Breast epithelium (tissue), 4 donors: Measurements from ENCODE around the gene SNAP47. TPM values are rescaled to one million over a fixed set of nuclear protein-coding genes. Genes with fewer than 3 reads are reported as not detected.
A peak's percentile ranks its signal among the peaks of the same experiment; 100 is the strongest.

ENCODE experiments used
- DNase-seq, 2 donors: peaks; one replicate each; pipeline ENCODE4 v3.0.0-alpha.2; 2019; ENCODE audit warnings: low spot score in 2 of 2
- H3K27ac ChIP-seq, 2 donors: fragments of 200-600 bp; sonication (generic) in 1 of 2; one replicate each; pipeline ENCODE4 v1.5.1; 2016 to 2019; ENCODE audit warnings: mild to moderate bottlenecking in 1 of 2
- H3K27me3 ChIP-seq, 2 donors: fragments of 200-600 bp; sonication (generic) in 1 of 2; one replicate each; pipeline versions ENCODE4 v1.5.1 to v1.6.0; 2017 to 2019; ENCODE audit warnings: control low read depth in 1 of 2, mild to moderate bottlenecking in 1 of 2
- H3K36me3 ChIP-seq: fragments of 200-600 bp; one replicate; pipeline ENCODE4 v1.5.1; 2019
- H3K4me1 ChIP-seq, 2 donors: fragments of 200-600 bp; sonication (generic); one replicate each; pipeline ENCODE4 v1.5.1; 2016 to 2019; ENCODE audit warnings: control low read depth in 1 of 2
- H3K4me3 ChIP-seq, 3 donors: fragments of 200-600 bp; sonication (generic); 1 replicate in 2 of 3; 2 replicates in 1 of 3; pipeline ENCODE4 v1.5.1; 2016 to 2019; ENCODE audit warnings: mild to moderate bottlenecking in 3 of 3, moderate library complexity in 2 of 3
- H3K9me3 ChIP-seq, 2 donors: fragments of 200-600 bp; sonication (generic) in 1 of 2; one replicate each; pipeline ENCODE4 v1.5.1; 2016 to 2019; ENCODE audit warnings: control low read depth in 1 of 2
- POLR2A ChIP-seq: fragments of 450-650 bp; IDR thresholded peaks from one replicate; pipeline ENCODE4 v1.6.1; 2016; ENCODE audit warnings: antibody characterized with exemption, mild to moderate bottlenecking, moderate library complexity
- POLR2AphosphoS5 ChIP-seq, 3 donors: sonication (generic); formaldehyde crosslinking; IDR thresholded peaks; one replicate each; pipeline ENCODE4 v1.6.1; 2017; ENCODE audit warnings: antibody characterized with exemption in 3 of 3
- intact Hi-C: fragments of 100-400 bp; cut with DNase I; formaldehyde crosslinking; loops from one replicate; pipeline ENCODE4 v1.15.1; 2023; ENCODE audit warnings: low total_unique reads
- total RNA-seq, 3 donors: library from RNA; depleted of rRNA; stranded (reverse); fragments of >200 nt; gene quantifications; one replicate each; pipeline ENCODE4 v1.1.0, GENCODE V29; 2016
- TF ChIP-seq, protein P1 (sequence below), 3 donors: fragments of 450-650 bp; IDR thresholded peaks; one replicate each; pipeline ENCODE4 v1.5.1; 2016 to 2017; ENCODE audit warnings: antibody characterized with exemption in 3 of 3, mild to moderate bottlenecking in 3 of 3, moderate library complexity in 3 of 3

SNAP47 gene
- total RNA-seq, 3 donors from 2014 or later: 28.3 to 60.3 (median 52.1) TPM

- TF ChIP-seq POLR2A (no peak), POLR2AphosphoS5 (IDR thresholded peaks at IDR 0.05) (no peak)
- TF ChIP-seq, protein P1, sequence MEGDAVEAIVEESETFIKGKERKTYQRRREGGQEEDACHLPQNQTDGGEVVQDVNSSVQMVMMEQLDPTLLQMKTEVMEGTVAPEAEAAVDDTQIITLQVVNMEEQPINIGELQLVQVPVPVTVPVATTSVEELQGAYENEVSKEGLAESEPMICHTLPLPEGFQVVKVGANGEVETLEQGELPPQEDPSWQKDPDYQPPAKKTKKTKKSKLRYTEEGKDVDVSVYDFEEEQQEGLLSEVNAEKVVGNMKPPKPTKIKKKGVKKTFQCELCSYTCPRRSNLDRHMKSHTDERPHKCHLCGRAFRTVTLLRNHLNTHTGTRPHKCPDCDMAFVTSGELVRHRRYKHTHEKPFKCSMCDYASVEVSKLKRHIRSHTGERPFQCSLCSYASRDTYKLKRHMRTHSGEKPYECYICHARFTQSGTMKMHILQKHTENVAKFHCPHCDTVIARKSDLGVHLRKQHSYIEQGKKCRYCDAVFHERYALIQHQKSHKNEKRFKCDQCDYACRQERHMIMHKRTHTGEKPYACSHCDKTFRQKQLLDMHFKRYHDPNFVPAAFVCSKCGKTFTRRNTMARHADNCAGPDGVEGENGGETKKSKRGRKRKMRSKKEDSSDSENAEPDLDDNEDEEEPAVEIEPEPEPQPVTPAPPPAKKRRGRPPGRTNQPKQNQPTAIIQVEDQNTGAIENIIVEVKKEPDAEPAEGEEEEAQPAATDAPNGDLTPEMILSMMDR (IDR thresholded peaks at IDR 0.05): no peak
- H3K4me1 ChIP-seq: peaks cover 0 to 3% of the 10 kb centered on the region in 2 donors
- H3K9me3 ChIP-seq: no peaks in the 10 kb centered on the region
- H3K27me3 ChIP-seq: no peaks in the 10 kb centered on the region
- intact Hi-C loops: no loop called here
- DNase-seq: peak in 1 of 2 donors; percentile 27
- H3K4me3 ChIP-seq: no peak overlapping the region
- H3K27ac ChIP-seq: no peak overlapping the region
- no peaks in the 10 kb centered on the region for H3K36me3 ChIP-seq
These were observed 5.2 kb downstream of the SNAP47 start for GRCh38 chr1:227740401-227740960.

GRCh38 chr1:227741166-227741870, 6.1 kb downstream of the SNAP47 start:
- Histone ChIP-seq H3K4me1 (no peaks in the 10 kb centered on the region), H3K27ac (peak overlapping the region in 1 of 2 donors; percentile 38), H3K27me3 (no peaks in the 10 kb centered on the region), H3K36me3 (no peaks in the 10 kb centered on the region), H3K4me3 (no peak overlapping the region), H3K9me3 (no peaks in the 10 kb centered on the region)
- intact Hi-C loops: no loop called here
- peak in 1 of 2 donors; percentile 36 for DNase-seq
- no peak for TF ChIP-seq POLR2AphosphoS5 (IDR thresholded peaks at IDR 0.05)
- TF ChIP-seq, protein P1 (IDR thresholded peaks at IDR 0.05): no peak
- TF ChIP-seq POLR2A: no peak

DNA sequence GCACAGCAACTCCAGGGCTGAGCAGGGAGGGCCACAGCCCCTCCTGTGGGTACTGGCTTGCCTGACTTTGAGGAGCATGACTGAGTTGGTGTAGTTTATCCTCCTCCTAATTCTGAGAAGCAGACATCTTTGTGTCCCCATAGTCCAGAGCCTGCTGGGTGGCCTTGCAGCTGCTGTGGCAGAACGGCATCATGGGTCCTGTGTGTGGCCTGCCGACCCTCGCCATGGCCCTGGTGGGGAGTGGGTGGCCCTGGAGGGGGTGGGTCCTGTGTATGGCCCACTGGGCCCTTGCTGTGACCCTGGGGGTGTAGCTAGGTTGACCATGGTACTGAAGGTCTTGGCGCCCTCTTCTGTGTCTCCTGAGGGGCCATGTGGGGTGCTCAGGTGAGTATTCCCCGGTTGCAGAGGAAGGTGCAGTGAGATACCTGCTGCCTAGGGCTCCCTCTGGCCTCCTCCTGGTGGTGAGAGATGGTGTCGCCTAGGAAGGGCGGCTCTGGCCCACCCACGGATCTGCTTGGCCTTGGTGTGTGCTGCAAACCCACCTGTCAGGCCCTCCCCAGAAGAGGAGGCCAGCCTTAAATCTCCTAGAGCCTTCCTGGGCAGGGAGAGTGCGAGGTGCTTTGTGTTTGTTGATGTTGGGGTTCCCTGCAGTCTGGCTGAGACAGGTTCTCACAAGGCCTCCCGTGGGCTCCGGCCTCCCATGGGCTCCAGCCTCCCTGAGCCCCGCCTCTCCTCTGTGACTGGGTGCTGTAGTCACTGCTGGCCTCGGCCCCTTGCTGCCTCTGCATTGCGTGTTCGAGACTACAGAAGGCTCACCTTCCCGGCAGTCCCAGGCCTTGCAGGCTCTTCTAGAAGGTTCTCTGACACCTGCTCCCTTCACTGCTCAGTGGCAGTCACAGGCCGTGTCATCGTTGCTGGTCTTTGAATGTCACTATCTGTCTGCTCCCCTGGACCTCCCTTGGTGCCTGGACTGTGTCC, 7.8 kb downstream of the SNAP47 start:
- H3K27ac ChIP-seq: no peak overlapping the region
- intact Hi-C loops: no loop called here

GRCh38 chr1:227744668-227745067, 9.4 kb downstream of the SNAP47 start:
- Histone ChIP-seq H3K27ac (peak overlapping the region; percentile 36 to 72), H3K9me3 (no peaks in the 10 kb centered on the region), H3K27me3 (no peaks in the 10 kb centered on the region), H3K36me3 (no peaks in the 10 kb centered on the region), H3K4me3 (no peak overlapping the region), H3K4me1 (no peaks in the 10 kb centered on the region)
- DNase-seq: no peak
- TF ChIP-seq POLR2A (no peak), POLR2AphosphoS5 (IDR thresholded peaks at IDR 0.05) (no peak)
- TF ChIP-seq, protein P1 (IDR thresholded peaks at IDR 0.05): no peak
- intact Hi-C loops: no loop called here

More for the DNA sequence above, 7.8 kb downstream of the SNAP47 start:
- no peaks in the 10 kb centered on the region for H3K9me3 ChIP-seq
- H3K4me3 ChIP-seq: no peak overlapping the region
- no peaks in the 10 kb centered on the region for H3K27me3 ChIP-seq
- no peaks in the 10 kb centered on the region for H3K36me3 ChIP-seq
- H3K4me1 ChIP-seq: no peaks in the 10 kb centered on the region
- TF ChIP-seq POLR2A (no peak), POLR2AphosphoS5 (IDR thresholded peaks at IDR 0.05) (no peak)
- TF ChIP-seq, protein P1 (IDR thresholded peaks at IDR 0.05): no peak
- no peak for DNase-seq
